OCI-LY3 (cell line): Measurements from ENCODE around the gene TFPT.

Experiments
- H2AFZ ChIP-seq: fragments of 200-600, 300-600 bp; shearing (Covaris generic); 2 replicates; pipeline ENCODE4 v1.6.0; 2014; ENCODE audit warnings: antibody characterized with exemption, low read depth, low read length
- H3K27ac ChIP-seq: fragments of 200-600, 300-600 bp; sonication (generic); 2 replicates; pipeline ENCODE4 v1.5.1; 2014; ENCODE audit warnings: mild to moderate bottlenecking, low read length, moderate library complexity, mixed read lengths
- H3K27me3 ChIP-seq: fragments of 200-600, 300-600 bp; sonication (generic); 2 replicates; pipeline ENCODE4 v1.6.1; 2014; ENCODE audit warnings: low read depth, low read length, mixed read lengths
- H3K36me3 ChIP-seq: fragments of 200-600, 300-600 bp; sonication (generic); replicated peaks from 2 replicates; pipeline ENCODE3; 2014; ENCODE audit warnings: low read depth, low read length, mixed read lengths
- H3K4me1 ChIP-seq: fragments of 300-600, 200-600 bp; sonication (generic); 2 replicates; pipeline ENCODE4 v1.6.1; 2014; ENCODE audit warnings: low read length, mixed read lengths
- H3K4me2 ChIP-seq: fragments of 200-600, 300-600 bp; sonication (generic); 2 replicates; pipeline ENCODE4 v1.6.1; 2014; ENCODE audit warnings: low read length, mixed read lengths
- H3K4me3 ChIP-seq: fragments of 300-600, 200-600 bp; sonication (generic); 2 replicates; pipeline ENCODE4 v1.5.1; 2014; ENCODE audit warnings: antibody characterized with exemption, mild to moderate bottlenecking, low read length, moderate library complexity
- H3K79me2 ChIP-seq: fragments of 300-600, 200-600 bp; shearing (Covaris generic); 2 replicates; pipeline ENCODE4 v1.6.1; 2014; ENCODE audit warnings: mild to moderate bottlenecking, low read length, mixed read lengths
- H3K9ac ChIP-seq: fragments of 300-600, 200-600 bp; shearing (Covaris generic); 2 replicates; pipeline ENCODE4 v1.6.0; 2014; ENCODE audit warnings: mild to moderate bottlenecking, low read length, moderate library complexity
- H3K9me3 ChIP-seq: fragments of 200-600, 300-600 bp; shearing (Covaris generic); 2 replicates; pipeline ENCODE4 v1.6.1; 2014; ENCODE audit warnings: low read length, mixed read lengths; ENCODE audit not compliant: insufficient read depth
- H4K20me1 ChIP-seq: fragments of 200-600, 300-600 bp; sonication (generic); 2 replicates; pipeline ENCODE4 v1.6.1; 2016; ENCODE audit warnings: low read length, mixed read lengths; ENCODE audit not compliant: insufficient read depth
- EZH2phosphoT487 ChIP-seq: fragments of 200-600 bp; shearing (Covaris generic); IDR thresholded peaks from 2 replicates; pipeline ENCODE4 v1.6.1; 2018; ENCODE audit warnings: antibody characterized with exemption, mixed run types, low read depth
- TF ChIP-seq, protein P1 (sequence below): fragments of 200-600, 300-600 bp; sonication (generic); IDR thresholded peaks from 2 replicates; pipeline ENCODE4 v1.5.1; 2014; ENCODE audit warnings: antibody characterized with exemption, low read length, low read depth

Gene TFPT

GRCh38 chr19:54147676-54148075 lies 32.2 kb upstream of the TFPT start:
- H3K4me2 ChIP-seq, result no peak overlapping the region

GRCh38 chr19:54145541-54146158 lies 30.2 kb upstream of the TFPT start:
- Histone ChIP-seq H3K36me3 (peaks cover 79% of the 10 kb centered on the region), H3K27ac (no peak overlapping the region), H2AFZ (no peak overlapping the region), H3K9ac (no peak overlapping the region), H3K9me3 (no peaks in the 10 kb centered on the region), H3K79me2 (peaks cover 24% of the 10 kb centered on the region), H3K4me3 (no peak overlapping the region), H3K27me3 (no peaks in the 10 kb centered on the region), H3K4me2 (no peak overlapping the region), H4K20me1 (peaks cover 24% of the 10 kb centered on the region), H3K4me1 (no peaks in the 10 kb centered on the region)
- TF ChIP-seq, protein P1, sequence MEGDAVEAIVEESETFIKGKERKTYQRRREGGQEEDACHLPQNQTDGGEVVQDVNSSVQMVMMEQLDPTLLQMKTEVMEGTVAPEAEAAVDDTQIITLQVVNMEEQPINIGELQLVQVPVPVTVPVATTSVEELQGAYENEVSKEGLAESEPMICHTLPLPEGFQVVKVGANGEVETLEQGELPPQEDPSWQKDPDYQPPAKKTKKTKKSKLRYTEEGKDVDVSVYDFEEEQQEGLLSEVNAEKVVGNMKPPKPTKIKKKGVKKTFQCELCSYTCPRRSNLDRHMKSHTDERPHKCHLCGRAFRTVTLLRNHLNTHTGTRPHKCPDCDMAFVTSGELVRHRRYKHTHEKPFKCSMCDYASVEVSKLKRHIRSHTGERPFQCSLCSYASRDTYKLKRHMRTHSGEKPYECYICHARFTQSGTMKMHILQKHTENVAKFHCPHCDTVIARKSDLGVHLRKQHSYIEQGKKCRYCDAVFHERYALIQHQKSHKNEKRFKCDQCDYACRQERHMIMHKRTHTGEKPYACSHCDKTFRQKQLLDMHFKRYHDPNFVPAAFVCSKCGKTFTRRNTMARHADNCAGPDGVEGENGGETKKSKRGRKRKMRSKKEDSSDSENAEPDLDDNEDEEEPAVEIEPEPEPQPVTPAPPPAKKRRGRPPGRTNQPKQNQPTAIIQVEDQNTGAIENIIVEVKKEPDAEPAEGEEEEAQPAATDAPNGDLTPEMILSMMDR, result no peak
- TF ChIP-seq EZH2phosphoT487, result no peak

More at GRCh38 chr19:54147676-54148075, 32.2 kb upstream of the TFPT start:
- Histone ChIP-seq H3K9ac (no peak overlapping the region), H3K36me3 (peaks cover 87% of the 10 kb centered on the region), H4K20me1 (peaks cover 4% of the 10 kb centered on the region; the same call in 1 of the 2 replicates), H3K79me2 (peaks cover 3% of the 10 kb centered on the region), H3K27me3 (no peaks in the 10 kb centered on the region), H3K4me1 (no peaks in the 10 kb centered on the region), H2AFZ (no peak overlapping the region), H3K4me3 (no peak overlapping the region), H3K27ac (no peak overlapping the region), H3K9me3 (no peaks in the 10 kb centered on the region)
- TF ChIP-seq, protein P1, result no peak
- no peak for TF ChIP-seq EZH2phosphoT487

GRCh38 chr19:54142166-54142780 lies 26.8 kb upstream of the TFPT start:
- Histone ChIP-seq H3K9me3 (no peaks in the 10 kb centered on the region), H2AFZ (no peak overlapping the region), H3K27ac (no peak overlapping the region), H3K4me3 (no peak overlapping the region), H3K27me3 (no peaks in the 10 kb centered on the region), H3K4me2 (no peak overlapping the region), H3K4me1 (peaks cover 14% of the 10 kb centered on the region), H4K20me1 (peaks cover 42% of the 10 kb centered on the region), H3K79me2 (peaks cover 54% of the 10 kb centered on the region), H3K9ac (no peak overlapping the region), H3K36me3 (peaks cover 70% of the 10 kb centered on the region)
- TF ChIP-seq, protein P1, result no peak
- no peak for TF ChIP-seq EZH2phosphoT487

DNA sequence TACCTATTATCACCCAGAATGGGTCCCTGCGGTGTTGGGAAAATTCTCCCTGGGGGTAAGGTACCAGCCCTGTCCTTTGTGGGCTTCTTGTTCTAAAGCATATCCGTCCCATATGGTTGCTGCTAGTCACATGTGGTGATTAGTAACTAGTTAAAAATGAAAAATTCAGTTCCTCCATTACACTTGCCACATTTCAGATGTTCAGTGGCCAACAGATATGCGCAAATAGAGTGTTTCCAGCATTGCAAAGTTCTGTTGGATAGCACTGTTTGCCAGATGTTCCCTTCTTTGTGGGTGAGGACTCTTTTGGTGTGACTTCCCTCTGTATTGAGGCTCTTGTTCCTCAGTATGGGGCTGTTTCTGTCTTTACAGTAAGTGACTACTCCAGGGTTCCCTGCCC lies 25.9 kb upstream of the TFPT start:
- Histone ChIP-seq H3K27me3 (no peaks in the 10 kb centered on the region), H3K4me3 (no peak overlapping the region), H2AFZ (no peak overlapping the region), H3K36me3 (peaks cover 61% of the 10 kb centered on the region), H3K9ac (no peak overlapping the region), H3K4me2 (no peak overlapping the region), H3K27ac (no peak overlapping the region), H4K20me1 (peaks cover 42% of the 10 kb centered on the region), H3K9me3 (no peaks in the 10 kb centered on the region), H3K79me2 (peaks cover 54% of the 10 kb centered on the region), H3K4me1 (peaks cover 15% of the 10 kb centered on the region)
- TF ChIP-seq, protein P1, result no peak
- TF ChIP-seq EZH2phosphoT487, result no peak
